DND-41 (cell line): Measurements from ENCODE around the gene MAP7D1.
"Not testable (repeated sequence)": the region's sequence is repeated elsewhere in the genome, so short reads cannot be mapped to it uniquely, and the experiment has no call there.

Source experiments
- CTCF ChIP-seq: IDR thresholded peaks from 2 replicates; pipeline ENCODE4 v1.5.1; 2012; ENCODE audit warnings: borderline replicate concordance, low read length, moderate library complexity, mild to moderate bottlenecking; ENCODE audit not compliant: poor library complexity, severe bottlenecking; ENCODE audit errors: extremely low read depth
- EZH2 ChIP-seq: IDR thresholded peaks from 3 replicates; pipeline ENCODE4 v1.6.1; 2012; ENCODE audit warnings: borderline replicate concordance, low read depth, mild to moderate bottlenecking, moderate library complexity, low read length, inconsistent platforms; ENCODE audit not compliant: severe bottlenecking

- TF ChIP-seq EZH2, CTCF: not testable (repeated sequence)
Measured at GRCh38 chr1:36158827-36159252, 2.9 kb downstream of the MAP7D1 start.
